Measurements from ENCODE around the gene DCTPP1. TPM values are rescaled to one million over a fixed set of nuclear protein-coding genes. Genes with fewer than 3 reads are reported as not detected.

DCTPP1 gene
- total and polyA plus RNA-seq, 2 of the 13 experiments (the other 11 are each of a cell fraction or from before 2014, with no cell fraction given), result 54.8 to 74.4 TPM

GRCh38 chr16:30407102-30407803 lies 22.6 kb downstream of the DCTPP1 start, which contains the start of gene ZNF771 (continued):
- TF ChIP-seq PAX8 (CRISPR knock-in tag; IDR thresholded peaks at IDR 0.05; ENCODE audit: borderline replicate concordance) (peak; percentile 85; the same call in 1 of the 2 replicates), GZF1 (CRISPR knock-in tag; IDR thresholded peaks at IDR 0.05) (peak; percentile 85; the same call in 1 of the 2 replicates), ZNF263 (CRISPR knock-in tag; IDR thresholded peaks at IDR 0.05) (no peak), THAP11 (CRISPR knock-in tag; IDR thresholded peaks at IDR 0.05) (peak; percentile 76), ZNF563 (CRISPR knock-in tag; IDR thresholded peaks at IDR 0.05) (peak; percentile 78), TARDBP (CRISPR knock-in tag; IDR thresholded peaks at IDR 0.05) (peak; percentile 78; the same call in 1 of the 2 replicates), ZNF354B (CRISPR knock-in tag; IDR thresholded peaks at IDR 0.05) (peak; percentile 89), TGIF2 (CRISPR knock-in tag; IDR thresholded peaks at IDR 0.05) (peak; percentile 17; the same call in 1 of the 2 replicates), ZNF333 (CRISPR knock-in tag; IDR thresholded peaks at IDR 0.05; ENCODE audit: borderline replicate concordance) (peak; percentile 91), ZNF253 (CRISPR knock-in tag; IDR thresholded peaks at IDR 0.05; ENCODE audit: borderline replicate concordance) (peak; percentile 22; the same call in 1 of the 2 replicates), ZNF713 (CRISPR knock-in tag; IDR thresholded peaks at IDR 0.05) (0 out of 2 replicates have a peak, but pooled peaks have one; percentile 42), ZSCAN9 (CRISPR knock-in tag; IDR thresholded peaks at IDR 0.05; ENCODE audit: borderline replicate concordance) (peak; percentile 50; the same call in 1 of the 2 replicates), DMAP1 (CRISPR knock-in tag; IDR thresholded peaks at IDR 0.05) (peak; percentile 99), NONO (IDR thresholded peaks at IDR 0.05) (no peak), NONO (CRISPR knock-in tag; conservative IDR thresholded peaks at IDR 0.05) (peak; percentile 88), RFX5 (IDR thresholded peaks at IDR 0.05; ENCODE audit: low read depth, low read length) (no peak; the same call in 1 of the 2 replicates), HOXA3 (CRISPR knock-in tag; IDR thresholded peaks at IDR 0.05) (peak; percentile 68), SRSF9 (IDR thresholded peaks at IDR 0.05; ENCODE audit: borderline replicate concordance, insufficient read depth, low read depth, low read length, poor library complexity, severe bottlenecking) (no peak), ZNF784 (CRISPR knock-in tag; IDR thresholded peaks at IDR 0.05; ENCODE audit: borderline replicate concordance) (peak; percentile 96), NRL (CRISPR knock-in tag; IDR thresholded peaks at IDR 0.05; ENCODE audit: borderline replicate concordance) (peak; percentile 96), ZNF101 (CRISPR knock-in tag; IDR thresholded peaks at IDR 0.05; ENCODE audit: borderline replicate concordance, low read depth) (peak; percentile 45; the same call in 1 of the 2 replicates), FOXC1 (CRISPR knock-in tag; IDR thresholded peaks at IDR 0.05; ENCODE audit: borderline replicate concordance) (peak; percentile 98), ZNF546 (CRISPR knock-in tag; conservative IDR thresholded peaks at IDR 0.05) (0 out of 2 replicates have a peak, but pooled peaks have one; percentile 22), TCF12 (IDR thresholded peaks at IDR 0.05) (no peak), TCF12 (CRISPR knock-in tag; IDR thresholded peaks at IDR 0.05) (peak; percentile 63; the same call in 1 of the 2 replicates), MTA1 (CRISPR knock-in tag; IDR thresholded peaks at IDR 0.05; ENCODE audit: borderline replicate concordance) (peak; percentile 79), ZSCAN12 (CRISPR knock-in tag; IDR thresholded peaks at IDR 0.05) (peak; percentile 68; the same call in 1 of the 2 replicates), ZNF350 (CRISPR knock-in tag; IDR thresholded peaks at IDR 0.05; ENCODE audit: borderline replicate concordance, low read depth) (peak; percentile 90), EP300 (IDR thresholded peaks at IDR 0.05; ENCODE audit: low read depth in 2 of 2, low read length in 2 of 2) (no peak), EP300 (CRISPR knock-in tag; IDR thresholded peaks at IDR 0.05; ENCODE audit: borderline replicate concordance) (peak; percentile 41; the same call in 1 of the 2 replicates), ZC3H13 (CRISPR knock-in tag; IDR thresholded peaks at IDR 0.05) (peak; percentile 87; the same call in 1 of the 2 replicates), HNRNPL (IDR thresholded peaks at IDR 0.05; ENCODE audit: low read depth, low read length) (0 out of 2 replicates have a peak, but pooled peaks have one; percentile 48), RXRA (CRISPR knock-in tag; IDR thresholded peaks at IDR 0.05) (peak; percentile 70; the same call in 1 of the 2 replicates)

Measured in HepG2 (cell line).